GM19467 (cell line): ENCODE data around the gene PLPP6.

Source experiments
- ATAC-seq: cut with Tn5 transposase; IDR thresholded peaks from one replicate; pipeline ENCODE4 v1.9.1; 2021; ENCODE audit warnings: mild to moderate bottlenecking, moderate library complexity; ENCODE audit not compliant: unreplicated experiment

PLPP6 gene

DNA sequence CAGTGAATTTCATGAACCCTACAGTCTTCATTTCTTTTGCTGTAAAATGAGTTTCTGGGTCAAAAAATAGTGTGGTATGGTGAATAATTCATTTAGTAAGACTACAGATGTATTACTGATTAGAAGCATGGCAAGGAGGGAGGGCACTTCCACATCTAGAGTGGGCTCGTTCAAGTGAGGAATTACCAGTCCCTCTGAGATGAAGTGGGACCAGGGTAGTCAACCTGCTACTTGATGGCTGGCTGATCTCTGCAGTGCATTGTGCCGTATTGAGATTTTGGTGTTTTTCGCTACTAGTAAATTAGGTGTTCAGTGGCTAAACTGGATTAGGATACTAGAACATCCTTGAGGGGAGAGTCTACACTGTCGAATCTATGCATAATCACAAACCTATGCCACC lies 28.1 kb downstream of the PLPP6 start:
- ATAC-seq: peak; percentile 47

DNA sequence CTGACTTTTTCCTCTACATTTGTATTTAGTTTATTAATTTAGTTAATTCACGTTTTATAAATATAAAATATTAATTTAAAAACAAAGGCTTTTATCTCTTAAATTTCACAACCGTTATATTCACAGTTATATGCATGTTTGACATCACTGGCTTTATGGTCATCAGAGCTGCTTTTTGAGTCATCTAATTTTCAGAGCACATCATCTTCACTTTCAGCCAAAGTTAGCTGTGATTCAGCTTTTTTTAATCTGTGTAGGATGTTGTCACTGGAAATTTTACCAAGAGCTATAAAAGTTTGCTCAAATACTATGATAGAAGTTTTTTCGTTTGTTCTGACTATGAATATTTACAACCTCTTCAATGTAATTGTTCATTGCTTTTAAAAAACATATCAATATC lies 29.7 kb downstream of the PLPP6 start:
- ATAC-seq: no peak

DNA sequence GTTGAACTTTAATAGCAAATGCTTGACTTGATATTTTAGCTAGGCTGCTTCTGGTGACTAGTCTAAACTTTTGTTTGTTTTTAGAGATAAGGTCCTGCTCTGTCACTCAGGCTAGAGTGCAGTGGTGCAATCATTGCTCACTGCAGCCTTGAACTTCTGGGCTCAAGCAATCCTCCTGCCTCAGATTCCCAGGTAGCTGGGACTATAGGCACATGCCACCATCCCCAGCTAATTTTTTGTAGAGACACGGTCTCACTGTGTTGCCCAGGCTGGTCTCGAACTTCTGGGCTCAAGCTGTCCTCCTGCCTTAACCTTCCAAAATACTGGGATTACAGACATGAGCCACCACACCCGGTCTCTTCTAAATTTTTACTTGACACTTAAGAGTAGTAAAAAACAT lies 38.0 kb downstream of the PLPP6 start:
- ATAC-seq: no peak

DNA sequence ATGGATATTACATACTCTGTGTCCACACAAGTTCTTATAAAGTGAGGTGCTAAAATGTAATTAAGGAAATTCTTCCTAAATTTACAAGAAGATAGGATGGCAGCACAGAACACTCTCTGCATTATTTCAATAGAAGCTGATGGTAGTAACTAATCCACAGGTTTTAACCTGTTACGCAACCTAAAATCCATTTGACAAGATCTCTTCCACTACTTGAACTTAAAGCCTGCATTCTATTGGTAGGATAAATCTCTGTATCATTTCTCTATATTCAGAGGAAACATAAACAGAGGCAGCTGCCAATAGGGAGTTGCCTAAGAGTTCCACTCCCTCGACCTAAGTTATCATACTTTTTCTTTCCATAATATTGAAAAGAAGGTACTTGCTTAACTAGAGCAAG lies 38.8 kb downstream of the PLPP6 start:
- ATAC-seq: no peak

DNA sequence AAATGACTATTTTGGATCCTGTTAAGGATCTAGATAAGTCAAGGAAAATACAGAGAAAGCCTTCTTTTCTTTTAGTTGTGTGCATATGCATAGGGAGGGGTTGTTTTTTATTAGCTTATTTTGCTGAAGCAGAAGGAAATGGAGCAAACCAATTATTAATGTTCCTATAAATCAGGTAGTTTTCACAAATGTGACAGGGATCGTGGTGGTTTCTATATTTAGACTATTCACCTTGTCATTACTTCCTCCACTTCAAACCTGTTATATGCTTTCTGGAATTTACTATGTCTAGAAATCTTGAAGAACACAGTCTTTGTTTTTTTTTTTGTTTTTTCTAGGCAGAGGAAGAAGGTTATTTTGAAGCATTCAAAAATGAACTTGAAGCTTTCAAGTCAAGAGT lies 39.4 kb downstream of the PLPP6 start:
- no peak for ATAC-seq

DNA sequence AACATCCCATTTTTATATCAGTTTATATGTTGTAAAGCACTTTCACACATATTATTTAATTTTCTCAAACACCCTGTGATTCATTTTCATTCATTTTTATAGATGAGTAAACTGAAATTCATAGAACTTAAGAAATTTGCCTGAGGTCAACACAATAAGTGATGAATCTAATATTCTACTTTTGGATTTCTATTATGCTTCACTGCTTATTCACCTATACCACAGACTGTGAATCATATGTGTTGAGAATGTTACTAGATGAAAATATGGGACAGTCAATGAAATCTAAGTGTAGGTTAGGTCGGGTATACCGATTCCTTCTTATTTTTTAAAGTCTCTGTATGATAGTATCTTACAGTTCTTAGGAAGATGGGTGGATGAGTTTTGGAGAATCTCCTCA lies 42.0 kb downstream of the PLPP6 start:
- ATAC-seq: no peak

DNA sequence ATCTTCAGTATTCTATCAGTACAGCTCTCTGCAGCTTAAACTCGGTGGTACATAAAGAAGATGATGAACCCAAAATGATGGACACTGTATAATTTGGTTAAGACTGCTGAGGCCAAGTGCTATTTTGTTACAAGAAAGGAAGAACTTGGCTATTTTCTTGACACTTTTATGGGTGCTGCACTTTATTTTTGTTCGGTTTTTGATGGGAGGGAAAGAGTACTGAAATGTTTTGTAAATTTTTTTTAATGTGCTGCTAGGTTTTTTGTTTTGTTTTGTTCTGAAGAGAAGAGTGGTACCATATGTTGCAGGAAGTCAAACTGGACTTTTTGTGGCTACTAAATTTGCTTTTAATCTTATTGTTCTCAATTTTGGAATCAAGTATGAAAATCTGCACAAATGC lies 43.9 kb downstream of the PLPP6 start:
- no peak for ATAC-seq

DNA sequence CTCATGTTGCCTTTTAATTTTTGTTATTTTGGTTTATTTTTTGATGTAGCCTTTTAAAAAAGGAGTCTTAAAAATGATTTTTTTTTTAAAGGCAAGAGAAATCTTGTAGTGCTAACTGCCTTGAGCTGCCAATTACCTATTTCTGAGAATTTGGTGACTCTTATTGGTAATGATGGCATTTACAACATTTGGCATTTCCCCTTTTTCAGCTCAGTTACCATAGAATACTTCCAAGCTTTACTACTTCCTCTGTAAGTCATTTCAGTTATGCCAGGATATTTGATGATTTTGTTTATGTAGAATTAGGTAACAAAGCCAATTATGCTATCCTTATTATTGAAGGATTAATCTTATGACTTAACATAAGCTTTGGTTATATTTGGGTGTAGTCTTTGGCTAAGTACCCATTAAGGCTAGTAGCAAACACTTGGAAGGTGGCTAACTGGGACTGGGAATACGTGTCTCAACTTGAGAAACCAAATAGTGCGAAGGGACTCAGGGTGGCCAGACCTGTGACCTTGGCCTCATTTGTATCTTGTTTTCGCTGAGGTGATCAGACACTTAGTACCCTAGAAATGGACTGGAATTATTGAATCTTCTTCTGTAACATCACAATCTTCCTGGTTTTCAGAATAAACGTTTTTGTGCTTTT lies 45.0 kb downstream of the PLPP6 start:
- no peak for ATAC-seq

DNA sequence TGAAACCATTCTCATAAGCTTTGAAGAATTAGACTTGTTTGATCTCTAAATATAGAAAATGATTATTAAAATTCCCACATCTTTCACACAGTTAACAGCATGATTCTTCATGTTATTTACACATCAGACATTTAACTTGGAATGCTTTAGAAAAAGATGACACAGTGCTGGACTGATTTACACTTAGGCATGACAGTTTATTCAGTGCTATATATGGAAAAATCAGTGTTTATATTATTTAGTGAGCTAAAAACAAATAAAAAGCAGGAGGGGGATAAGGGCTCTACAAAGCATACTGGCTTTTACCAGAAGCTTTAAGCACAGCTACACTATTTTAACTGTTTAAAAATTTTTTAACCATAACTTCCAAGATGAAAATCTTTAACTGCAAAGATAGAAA lies 47.3 kb downstream of the PLPP6 start:
- ATAC-seq: no peak

DNA sequence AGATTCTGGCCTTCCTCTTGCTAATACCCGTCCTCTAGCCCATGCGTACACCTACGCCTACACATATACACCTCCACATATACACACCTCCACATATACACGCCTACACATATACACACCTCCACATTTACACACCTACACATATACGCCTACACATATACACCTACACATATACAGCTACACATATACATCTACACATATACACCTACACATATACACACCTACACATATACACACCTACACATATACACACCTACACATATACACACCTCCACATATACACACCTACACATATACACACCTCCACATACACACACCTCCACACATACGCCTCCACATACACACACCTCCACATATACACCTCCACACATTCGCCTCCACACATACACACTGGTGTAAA lies 51.8 kb downstream of the PLPP6 start:
- ATAC-seq: no peak

DNA sequence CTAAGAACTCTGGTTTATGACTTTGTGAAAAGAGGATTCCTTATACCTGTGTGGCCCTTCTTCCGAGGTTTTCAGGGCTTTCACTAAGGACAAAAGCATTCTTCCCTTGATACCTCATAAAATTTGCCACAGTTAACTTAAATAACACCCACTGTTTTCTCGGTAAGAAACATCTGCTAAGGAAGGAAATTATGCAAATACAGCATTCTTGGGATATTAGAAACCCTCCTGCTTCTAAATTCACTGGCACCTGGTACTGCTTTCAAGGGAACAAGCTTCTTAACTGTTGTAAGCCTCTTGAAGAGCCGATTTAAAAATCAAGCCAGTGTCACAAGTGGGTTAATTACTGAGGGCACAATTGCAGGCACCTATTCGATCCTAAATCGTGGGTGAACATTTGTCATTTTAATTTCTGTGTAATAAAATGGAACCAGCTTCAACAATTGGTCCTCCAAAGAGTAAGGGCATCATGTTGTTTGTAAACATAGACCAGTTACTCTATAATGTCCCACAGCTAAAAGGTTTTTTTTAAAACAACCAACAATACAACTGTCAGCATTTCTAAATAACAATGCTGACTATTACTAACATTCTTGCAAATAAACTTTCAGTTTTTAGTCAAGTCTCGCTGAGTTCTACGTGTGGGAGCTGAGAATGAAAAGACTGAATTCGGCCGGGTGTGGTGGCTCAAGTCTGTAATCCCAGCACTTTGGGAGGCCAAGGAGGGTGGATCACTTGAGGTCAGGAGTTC lies 52.3 kb downstream of the PLPP6 start:
- no peak for ATAC-seq
